DND-41 (cell line): ENCODE measurements around the gene CWC15.

Source experiments
- EZH2 ChIP-seq: IDR thresholded peaks from 3 replicates; pipeline ENCODE4 v1.6.1; 2012; ENCODE audit warnings: borderline replicate concordance, low read depth, mild to moderate bottlenecking, moderate library complexity, low read length, inconsistent platforms; ENCODE audit not compliant: severe bottlenecking
- TF ChIP-seq, protein P1 (sequence below): IDR thresholded peaks from 2 replicates; pipeline ENCODE4 v1.5.1; 2012; ENCODE audit warnings: borderline replicate concordance, low read length, moderate library complexity, mild to moderate bottlenecking; ENCODE audit not compliant: poor library complexity, severe bottlenecking; ENCODE audit errors: extremely low read depth

DNA sequence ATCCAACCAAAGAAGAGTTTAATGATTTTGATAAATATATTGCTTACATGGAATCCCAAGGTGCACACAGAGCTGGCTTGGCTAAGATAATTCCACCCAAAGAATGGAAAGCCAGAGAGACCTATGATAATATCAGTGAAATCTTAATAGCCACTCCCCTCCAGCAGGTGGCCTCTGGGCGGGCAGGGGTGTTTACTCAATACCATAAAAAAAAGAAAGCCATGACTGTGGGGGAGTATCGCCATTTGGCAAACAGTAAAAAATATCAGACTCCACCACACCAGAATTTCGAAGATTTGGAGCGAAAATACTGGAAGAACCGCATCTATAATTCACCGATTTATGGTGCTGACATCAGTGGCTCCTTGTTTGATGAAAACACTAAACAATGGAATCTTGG lies 24.1 kb upstream of the CWC15 start:
- TF ChIP-seq, protein P1, sequence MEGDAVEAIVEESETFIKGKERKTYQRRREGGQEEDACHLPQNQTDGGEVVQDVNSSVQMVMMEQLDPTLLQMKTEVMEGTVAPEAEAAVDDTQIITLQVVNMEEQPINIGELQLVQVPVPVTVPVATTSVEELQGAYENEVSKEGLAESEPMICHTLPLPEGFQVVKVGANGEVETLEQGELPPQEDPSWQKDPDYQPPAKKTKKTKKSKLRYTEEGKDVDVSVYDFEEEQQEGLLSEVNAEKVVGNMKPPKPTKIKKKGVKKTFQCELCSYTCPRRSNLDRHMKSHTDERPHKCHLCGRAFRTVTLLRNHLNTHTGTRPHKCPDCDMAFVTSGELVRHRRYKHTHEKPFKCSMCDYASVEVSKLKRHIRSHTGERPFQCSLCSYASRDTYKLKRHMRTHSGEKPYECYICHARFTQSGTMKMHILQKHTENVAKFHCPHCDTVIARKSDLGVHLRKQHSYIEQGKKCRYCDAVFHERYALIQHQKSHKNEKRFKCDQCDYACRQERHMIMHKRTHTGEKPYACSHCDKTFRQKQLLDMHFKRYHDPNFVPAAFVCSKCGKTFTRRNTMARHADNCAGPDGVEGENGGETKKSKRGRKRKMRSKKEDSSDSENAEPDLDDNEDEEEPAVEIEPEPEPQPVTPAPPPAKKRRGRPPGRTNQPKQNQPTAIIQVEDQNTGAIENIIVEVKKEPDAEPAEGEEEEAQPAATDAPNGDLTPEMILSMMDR = no peak
- no peak for TF ChIP-seq EZH2
